ENCODE results near the gene DBT.
A peak's percentile ranks its signal among the peaks of the same experiment; 100 is the strongest.

The DBT gene

DNA sequence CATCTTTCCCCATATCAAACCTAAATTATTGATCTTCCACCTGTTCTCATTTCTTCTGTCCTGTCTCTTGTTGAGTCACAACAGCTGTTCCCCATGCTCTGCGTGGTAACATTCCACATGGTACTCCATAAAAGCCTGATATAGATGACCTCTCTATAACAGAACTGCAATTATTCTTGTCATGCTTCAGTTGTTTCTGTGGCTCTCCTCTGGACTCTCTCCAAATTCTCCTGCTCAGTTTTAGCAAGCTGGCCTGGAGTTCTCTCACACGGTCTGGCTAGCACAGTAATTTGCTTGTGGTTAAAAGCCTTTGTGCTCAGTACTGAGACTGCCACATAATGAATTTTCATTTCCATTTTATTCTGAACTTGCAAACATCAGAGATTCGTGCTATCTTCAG is 61.0 kb downstream of the DBT start:
- peak; percentile 59 for DNase-seq (ENCODE audit: low read depth)

DNA sequence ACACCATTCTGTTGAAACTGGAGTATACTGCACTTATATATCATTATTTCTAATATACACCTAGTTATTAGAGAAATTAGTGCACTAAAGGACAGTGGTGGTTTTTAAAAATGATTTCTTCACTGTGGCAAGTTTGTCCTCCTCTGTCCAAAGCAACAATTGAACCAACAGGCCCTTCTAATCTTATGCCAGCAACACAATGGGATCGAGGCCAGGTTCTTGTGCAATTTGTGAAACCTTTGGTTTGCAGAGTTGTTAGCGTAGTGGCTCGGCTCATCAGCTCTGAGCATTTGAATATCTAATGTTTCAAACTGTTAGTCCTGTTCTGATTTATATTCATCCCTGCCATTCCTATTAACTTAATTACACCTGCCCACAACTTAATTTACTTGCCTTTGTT is 61.7 kb downstream of the DBT start:
- peak; percentile 9 for DNase-seq (ENCODE audit: low read depth)

DNA sequence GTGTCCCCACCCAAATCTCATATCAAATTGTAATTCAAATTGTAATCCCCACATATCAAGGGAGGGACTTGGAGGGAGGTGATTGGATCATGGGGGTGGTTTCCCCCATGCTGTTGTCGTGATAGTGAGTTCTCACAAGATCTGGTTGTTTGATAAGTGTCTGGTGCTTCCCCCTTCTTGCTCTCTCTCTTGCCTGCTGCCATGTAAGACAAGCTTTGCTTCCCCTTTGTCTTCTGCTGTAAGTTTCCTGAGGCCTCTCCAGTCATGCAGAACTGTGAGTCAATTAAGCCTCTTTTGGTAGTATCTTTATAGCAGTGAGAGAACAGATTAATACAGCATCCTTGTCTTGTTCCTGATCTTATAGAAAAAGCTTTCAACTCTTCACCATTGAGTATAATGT is 65.1 kb downstream of the DBT start:
- DNase-seq (ENCODE audit: low read depth), result no peak

DNA sequence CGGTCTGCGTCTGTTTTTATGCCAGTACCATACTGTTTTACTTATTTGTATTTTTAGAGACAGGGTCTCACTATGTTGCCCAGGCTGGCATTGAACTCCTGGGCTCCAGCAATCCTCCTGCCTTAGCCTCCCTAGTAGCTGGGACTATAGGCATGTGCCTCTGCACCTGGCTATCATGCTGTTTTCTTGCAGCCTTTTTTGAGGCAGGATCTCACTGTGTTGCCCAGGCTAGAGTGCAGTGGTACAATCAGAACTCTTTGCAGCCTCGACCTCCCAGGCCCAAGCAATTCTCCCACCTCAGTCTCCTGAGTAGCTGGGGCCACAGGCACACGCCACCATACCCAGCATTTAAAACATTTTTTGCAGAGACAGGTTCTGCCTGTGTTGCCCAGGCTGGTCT is 66.3 kb downstream of the DBT start:
- no peak for DNase-seq (ENCODE audit: low read depth)

DNA sequence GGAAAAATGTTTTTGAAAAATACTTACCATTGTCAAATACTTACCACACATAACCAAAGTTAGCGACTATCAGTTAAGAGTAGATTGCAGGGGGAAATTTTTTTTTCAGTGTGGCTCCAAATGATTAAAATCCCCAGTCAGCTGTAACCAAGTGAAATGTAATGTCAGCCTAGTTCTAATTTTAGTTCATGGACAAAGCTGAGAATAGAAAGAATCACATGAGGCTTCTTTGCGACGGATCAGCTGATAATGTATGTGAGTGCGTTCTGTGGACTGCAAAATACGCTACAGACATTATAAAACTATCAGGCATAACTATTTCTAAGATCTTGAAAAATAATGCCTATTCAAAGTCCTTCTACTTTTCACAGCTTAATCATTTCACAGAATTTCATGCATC is 71.5 kb downstream of the DBT start, which contains the start of gene LRRC39:
TSS of gene LRRC39 (minus strand) at position 166 of the 400 bp plus-strand sequence. CDS start 9,740 bp downstream, outside the sequence.
- no peak for DNase-seq (ENCODE audit: low read depth)

DNA sequence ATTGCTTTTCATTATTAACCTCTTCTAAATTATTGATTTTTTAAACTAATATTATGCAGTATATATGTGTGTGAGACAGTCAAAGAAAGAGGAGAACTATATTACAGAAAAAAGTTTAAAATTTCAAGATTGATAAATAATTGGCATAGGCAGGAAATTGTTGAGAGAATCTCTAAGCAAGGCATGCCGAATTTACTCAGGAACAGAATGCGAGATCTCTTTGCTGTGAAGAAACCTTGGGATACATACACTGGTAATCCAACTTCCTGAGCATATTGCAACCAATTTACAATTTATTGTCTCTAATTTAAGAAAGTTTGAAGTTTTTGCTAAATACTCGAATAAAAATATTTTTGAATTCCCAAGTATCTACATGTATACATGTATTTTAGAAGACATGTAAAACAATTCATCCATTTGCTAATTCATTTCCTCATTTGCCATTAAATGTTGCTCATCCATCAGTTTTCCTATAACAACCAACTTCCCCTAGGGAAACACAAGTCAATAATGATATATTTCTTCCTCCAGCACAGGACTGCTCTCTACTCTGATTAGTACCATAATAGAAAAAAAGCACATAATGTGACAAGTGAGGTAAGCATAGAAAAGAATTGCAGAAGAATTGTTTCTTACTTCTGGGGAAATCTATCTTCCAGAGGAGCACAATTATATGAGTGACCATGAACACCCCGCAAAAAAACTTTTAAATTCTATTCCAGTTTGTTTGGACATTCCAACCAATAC is 72.2 kb downstream of the DBT start:
- no peak for DNase-seq (ENCODE audit: low read depth)

DNA sequence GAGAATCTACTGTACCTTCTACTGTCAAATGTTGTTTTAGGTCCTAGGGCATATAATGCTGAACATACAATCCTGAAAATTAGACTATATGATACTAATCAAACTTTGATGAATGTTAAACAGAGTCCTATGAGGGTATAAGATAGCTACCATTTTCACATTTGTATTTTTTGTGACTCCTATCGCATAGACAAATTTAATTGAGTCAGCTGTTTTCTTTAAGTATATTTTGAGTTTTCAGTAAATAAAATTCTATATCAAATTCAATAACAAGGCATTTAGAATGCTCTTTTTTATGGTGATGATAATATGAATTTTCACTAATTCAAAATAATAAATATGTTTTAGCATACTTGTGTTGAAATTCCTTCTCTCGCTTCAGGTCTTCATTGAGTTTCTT is 81.6 kb downstream of the DBT start:
- no peak for DNase-seq (ENCODE audit: low read depth)

DNA sequence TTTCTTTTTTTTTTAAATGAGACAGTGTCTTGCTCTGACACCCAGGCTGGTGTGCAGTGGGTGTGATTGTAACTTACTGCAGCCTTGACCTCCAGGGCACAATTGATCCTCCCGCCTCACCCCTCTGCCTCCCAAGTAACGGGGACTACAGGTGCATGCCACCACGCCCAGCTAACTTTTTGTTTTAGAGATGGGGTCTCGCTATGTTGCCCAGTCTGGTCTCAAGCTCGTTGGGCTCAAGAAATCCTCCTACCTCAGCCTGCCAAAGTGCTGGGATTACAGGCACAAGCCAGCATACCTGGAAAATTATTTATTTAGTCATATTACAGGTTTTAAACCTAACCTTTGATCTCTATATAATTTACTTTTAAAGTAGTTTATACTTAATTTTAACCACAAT is 84.9 kb downstream of the DBT start:
- DNase-seq (ENCODE audit: low read depth), result no peak

DNA sequence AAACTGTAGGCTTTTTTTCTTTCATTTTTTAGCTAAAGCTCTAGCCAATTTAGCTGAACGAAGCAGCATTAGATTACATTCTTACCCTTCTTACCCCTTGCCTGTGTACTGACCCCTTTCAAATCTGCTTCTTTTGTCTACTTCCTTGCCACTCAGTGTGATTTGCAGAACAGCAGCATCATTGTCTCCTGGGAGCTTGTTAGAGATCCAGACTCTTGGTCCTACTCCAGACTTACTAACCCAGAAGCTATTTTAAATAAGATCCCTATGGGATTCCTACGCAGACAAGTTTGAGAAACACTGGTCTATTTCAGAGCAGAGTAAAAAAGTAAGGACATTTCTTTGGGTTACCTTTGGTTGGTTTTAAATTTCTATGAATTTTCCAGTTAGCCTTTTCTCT is 85.4 kb downstream of the DBT start:
- peak; percentile 89 for DNase-seq (ENCODE audit: low read depth)

DNA sequence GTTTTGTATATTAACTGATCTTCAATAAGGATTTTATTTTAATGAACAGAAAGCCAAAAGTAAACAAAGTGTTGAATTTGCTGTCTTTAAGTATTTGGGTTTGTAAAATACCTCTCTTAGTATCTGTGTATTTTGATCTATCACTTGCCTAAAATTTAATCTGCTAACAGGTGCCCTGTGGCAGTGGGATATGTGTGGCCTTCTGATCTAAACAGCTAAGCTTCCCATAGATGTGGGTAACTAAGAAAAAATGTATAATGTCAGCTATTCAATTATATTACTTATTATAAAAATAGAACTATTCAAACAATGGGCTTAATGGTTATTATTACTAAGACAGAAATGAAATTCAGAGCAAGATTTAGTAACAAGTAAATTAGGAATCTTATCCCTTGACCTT is 86.8 kb downstream of the DBT start:
- no peak for DNase-seq (ENCODE audit: low read depth)

DNA sequence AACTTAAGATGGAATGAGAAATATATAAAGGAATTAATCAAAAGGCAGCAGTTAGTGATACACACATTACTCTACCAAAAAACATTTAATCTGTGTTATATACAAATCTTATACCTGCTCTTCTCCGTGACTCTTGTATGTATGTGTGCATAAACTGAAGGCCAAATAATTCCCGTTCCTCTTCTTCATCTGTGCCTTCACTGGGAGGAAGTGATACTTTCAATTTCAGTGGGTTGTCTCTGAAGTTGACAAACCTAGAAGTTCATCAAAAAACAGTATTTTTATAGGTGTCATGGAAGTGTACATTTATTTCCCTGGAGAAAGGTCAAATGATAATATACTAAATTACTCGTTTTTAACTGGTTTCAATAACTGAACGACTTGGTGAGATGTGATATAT is 97.4 kb downstream of the DBT start:
- DNase-seq (ENCODE audit: low read depth), result no peak

DNA sequence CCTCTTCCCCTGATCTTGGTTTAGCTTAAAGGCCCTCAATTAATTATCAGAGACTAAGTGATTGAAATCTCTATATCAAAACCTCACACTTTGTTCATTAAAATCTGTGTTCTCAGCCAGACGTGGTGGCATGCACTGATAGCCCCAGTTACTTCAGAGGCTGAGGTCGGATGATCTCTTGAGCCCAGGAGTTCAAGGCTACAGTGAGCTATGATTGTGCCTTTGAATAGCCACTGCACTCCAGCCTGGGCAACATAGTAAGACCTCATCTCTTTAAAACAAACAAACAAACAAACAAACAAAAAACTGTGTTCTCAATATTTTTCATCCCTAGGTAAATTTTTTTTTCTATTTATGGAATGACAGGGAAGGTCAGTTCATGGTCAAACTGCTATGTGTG is 98.0 kb downstream of the DBT start:
- no peak for DNase-seq (ENCODE audit: low read depth)

DNA sequence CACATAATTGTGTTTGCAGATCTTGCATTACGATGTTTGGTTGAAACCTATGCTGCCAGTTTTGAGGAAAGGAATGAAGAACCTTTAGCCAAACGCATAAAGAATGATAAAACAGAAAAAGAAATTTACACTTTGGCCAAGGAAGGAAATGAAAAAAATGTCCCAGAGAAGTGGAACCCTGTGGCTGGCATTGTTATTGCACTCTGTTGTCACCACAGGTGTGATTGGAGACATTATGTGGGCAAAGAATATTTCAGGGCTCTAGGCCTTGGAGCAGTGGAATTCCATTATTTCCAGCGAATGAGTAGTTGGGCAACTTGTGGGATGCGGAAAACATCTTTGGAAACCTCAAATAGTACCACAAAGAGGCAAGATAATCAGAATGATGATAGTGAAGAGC is 101.8 kb downstream of the DBT start:
- DNase-seq (ENCODE audit: low read depth), result no peak

DNA sequence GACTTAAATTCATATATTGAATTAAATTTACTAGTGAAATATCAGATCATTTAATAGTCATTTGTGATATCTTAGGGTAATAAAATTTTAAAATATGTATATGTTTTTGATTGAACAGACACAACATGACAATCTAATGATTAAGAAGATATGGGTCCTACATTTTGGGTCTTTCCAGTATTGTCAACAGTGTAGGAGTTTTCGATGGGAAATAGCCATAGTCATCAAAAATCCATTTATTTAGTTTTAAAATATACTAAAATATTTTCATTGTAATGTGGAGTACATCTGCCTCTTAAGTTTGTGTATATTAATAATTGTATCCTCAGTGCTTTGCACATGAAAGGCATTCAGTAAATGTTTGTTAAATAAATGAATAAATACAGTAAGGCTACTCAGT is 102.7 kb downstream of the DBT start:
- DNase-seq (ENCODE audit: low read depth), result no peak

DNA sequence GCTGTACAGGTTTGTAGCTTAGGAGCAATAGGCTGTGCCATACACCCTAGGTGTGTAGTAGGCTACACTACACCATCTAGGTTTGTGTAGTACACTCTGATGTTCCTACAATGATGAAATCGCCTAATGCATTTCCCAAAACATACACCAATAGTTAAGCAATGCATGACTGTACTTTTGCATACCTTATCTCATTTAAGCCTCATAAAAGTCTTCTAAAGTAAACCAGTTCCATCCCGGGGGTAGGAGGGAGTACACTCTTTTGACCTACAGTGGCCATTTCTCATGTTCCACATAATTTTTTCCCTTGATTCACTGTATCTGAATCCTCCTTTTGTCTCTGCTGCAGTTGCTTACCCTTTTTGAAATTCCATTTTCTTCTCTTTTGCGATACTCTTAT is 104.5 kb downstream of the DBT start:
- DNase-seq (ENCODE audit: low read depth), result no peak

DNA sequence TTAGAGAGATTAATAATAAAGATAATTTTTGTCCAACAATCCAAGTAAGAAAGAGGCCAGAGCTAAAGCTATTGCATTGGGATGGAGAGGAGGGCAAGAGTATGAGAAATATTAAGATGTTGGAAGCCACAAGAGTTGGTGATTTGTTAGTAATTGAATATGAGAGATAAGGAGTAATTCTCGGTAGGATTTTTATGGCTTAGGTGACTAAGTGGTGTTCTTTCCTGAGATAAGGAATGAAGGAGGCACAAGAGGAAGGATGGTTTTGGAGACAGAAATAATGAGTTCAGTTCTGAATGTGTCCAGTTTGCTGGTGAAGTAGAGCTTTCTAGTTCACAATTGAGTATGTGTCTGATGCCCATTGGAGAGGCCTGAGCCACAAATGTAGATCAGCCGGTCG is 107.3 kb downstream of the DBT start:
- DNase-seq (ENCODE audit: low read depth), result no peak

DNA sequence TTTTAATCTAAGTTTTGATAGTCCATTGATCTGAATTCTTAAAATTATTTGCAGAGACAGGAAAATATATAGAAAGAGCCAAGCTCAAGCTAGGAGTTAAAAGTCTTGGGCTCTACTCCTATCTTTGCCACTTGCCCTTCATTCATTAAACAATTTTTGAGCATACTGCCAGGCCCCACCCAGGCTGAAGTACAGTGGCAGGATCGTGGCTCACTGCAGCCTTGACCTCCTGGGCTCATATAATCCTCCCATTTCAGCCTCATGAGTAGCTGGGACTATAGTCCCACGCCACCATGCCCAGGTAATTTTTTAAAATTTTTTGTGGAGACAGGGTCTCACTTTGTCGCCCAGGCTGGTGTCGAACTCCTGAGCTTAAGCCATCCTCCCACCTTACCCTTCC is 108.4 kb downstream of the DBT start:
- no peak for DNase-seq (ENCODE audit: low read depth)

DNA sequence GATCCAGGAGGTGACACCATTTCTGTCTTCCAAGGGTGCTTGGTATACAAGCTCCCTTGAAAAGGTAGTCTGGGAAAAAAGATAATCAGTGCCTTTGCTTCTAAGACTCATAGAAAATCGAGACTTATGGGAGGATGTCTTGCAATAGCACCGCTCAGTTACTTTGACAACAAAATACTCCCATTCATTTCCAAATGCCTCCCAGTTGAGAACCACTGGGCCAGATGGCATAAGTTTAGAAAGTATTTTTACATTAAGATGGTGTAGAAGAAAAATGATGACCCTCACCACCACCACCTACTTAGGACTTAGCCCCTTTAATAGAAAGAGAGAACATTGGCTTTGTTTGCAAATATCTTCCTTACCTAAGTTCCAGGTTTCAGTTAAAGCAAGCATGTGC is 112.0 kb downstream of the DBT start:
- DNase-seq (ENCODE audit: low read depth), result no peak

All from stromal cell of bone marrow (primary cell).